Ectodermal cell (in vitro differentiated cells): Measurements from ENCODE around the gene COX4I2. TPM values are rescaled to one million over a fixed set of nuclear protein-coding genes. Genes with fewer than 3 reads are reported as not detected.
"Not testable (repeated sequence)": the region's sequence is repeated elsewhere in the genome, so short reads cannot be mapped to it uniquely, and the experiment has no call there.

ENCODE experiments used
- H3K27ac ChIP-seq: 2 replicates; pipeline ENCODE4 v1.7.0; 2013; ENCODE audit warnings: mild to moderate bottlenecking, low read depth, low read length; ENCODE audit not compliant: insufficient read depth, poor library complexity, severe bottlenecking
- H3K27me3 ChIP-seq: 2 replicates; pipeline ENCODE4 v1.7.0; 2013; ENCODE audit warnings: mild to moderate bottlenecking, low read length; ENCODE audit not compliant: insufficient read depth, control insufficient read depth, poor library complexity, severe bottlenecking
- H3K36me3 ChIP-seq: one replicate; pipeline ENCODE4 v1.7.0; 2013; ENCODE audit warnings: low read length; ENCODE audit not compliant: control insufficient read depth, insufficient read depth
- H3K4me1 ChIP-seq: one replicate; pipeline ENCODE4 v1.7.0; 2013; ENCODE audit warnings: low read length; ENCODE audit not compliant: control insufficient read depth, insufficient read depth
- H3K4me3 ChIP-seq: 2 replicates; pipeline ENCODE4 v1.7.0; 2013; ENCODE audit warnings: low read depth, low read length, control low read depth; ENCODE audit not compliant: insufficient read depth
- H3K9me3 ChIP-seq: 2 replicates; pipeline ENCODE4 v1.7.0; 2013; ENCODE audit warnings: mild to moderate bottlenecking, low read length, moderate library complexity; ENCODE audit not compliant: control insufficient read depth
- WGBS, 2 experiments: methylation state at CpG; one replicate each; pipeline ENCODE4 v1.1.7; 2013; ENCODE audit warnings: missing lambda C conversion rate in 2 of 2; 5-methylcytosine and 5-hydroxymethylcytosine counted together
- polyA plus RNA-seq, 4 experiments: library from polyadenylated mRNA; stranded (reverse); fragments of 50-300 nt; gene quantifications; one replicate each; pipeline ENCODE4 v1.2.3, GENCODE V29; 2013

COX4I2 gene
- not detected for polyA plus RNA-seq (2013, experiment 1 of 4)
- polyA plus RNA-seq (2013, experiment 2 of 4), result not detected
- polyA plus RNA-seq (2013, experiment 3 of 4), result not detected
- polyA plus RNA-seq (2013, experiment 4 of 4), result not detected

GRCh38 chr20:31637660-31638059 is at the start of gene COX4I2:
Gene COX4I2 (plus strand): TSS chr20:31637912. CDS start chr20:31639018, 1,106 bp downstream.
- Histone ChIP-seq H3K36me3 (no peaks in the 10 kb centered on the region), H3K9me3 (no peaks in the 10 kb centered on the region), H3K4me1 (peaks cover 5% of the 10 kb centered on the region), H3K4me3 (no peak within 1 kb of the TSS), H3K27me3 (no peaks in the 10 kb centered on the region), H3K27ac (no peak within 1 kb of the TSS)
- WGBS, 2 experiments, result 92% methylated on average over 34 of the region's 34 CpGs

GRCh38 chr20:31590717-31591225 is 46.9 kb upstream of the COX4I2 start:
- WGBS, 2 experiments, result 42 to 46% methylated on average over 7 of the region's 7 CpGs
- no peaks in the 10 kb centered on the region for H3K9me3 ChIP-seq
- no peak overlapping the region for H3K27ac ChIP-seq
- H3K36me3 ChIP-seq, result no peaks in the 10 kb centered on the region
- H3K27me3 ChIP-seq, result peaks cover 26% of the 10 kb centered on the region
- no peak overlapping the region for H3K4me3 ChIP-seq
- H3K4me1 ChIP-seq, result peaks cover 15% of the 10 kb centered on the region

- 93 to 94% methylated on average over 11 of the region's 11 CpGs for WGBS, 2 experiments
- H3K27ac ChIP-seq, result no peak overlapping the region
Measured at GRCh38 chr20:31593221-31594001, 44.3 kb upstream of the COX4I2 start.

DNA sequence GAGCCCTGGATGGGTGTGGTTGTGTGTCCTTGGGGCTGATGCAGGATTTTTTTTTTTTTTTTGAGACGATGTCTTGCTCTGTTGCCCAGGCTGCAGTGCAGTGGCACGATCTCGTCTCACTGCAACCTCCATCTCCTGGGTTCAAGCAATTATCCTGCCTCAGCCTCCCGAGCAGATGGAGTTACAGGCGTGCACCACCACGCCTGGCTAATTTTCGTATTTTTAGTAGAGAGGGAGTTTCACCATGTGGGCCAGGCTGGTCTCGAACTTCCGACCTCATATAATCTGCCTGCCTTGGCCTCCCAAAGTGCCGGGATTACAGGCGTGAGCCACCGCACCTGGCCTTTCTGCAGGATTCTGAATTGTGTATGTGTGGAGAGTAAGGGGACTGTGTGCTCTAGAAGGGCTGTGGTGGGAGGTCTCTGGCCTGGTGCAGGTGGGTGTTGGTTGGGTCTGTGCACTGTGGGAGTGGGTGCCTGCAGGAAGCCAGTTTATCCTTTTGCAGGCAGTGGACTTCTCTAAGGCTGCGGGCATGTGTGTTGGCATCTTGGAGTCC is 43.6 kb upstream of the COX4I2 start:
- peaks cover 13% of the 10 kb centered on the region for H3K4me1 ChIP-seq
- no peaks in the 10 kb centered on the region for H3K36me3 ChIP-seq
- H3K4me3 ChIP-seq, result no peak overlapping the region
- H3K27me3 ChIP-seq, result no peaks in the 10 kb centered on the region
- H3K9me3 ChIP-seq, result no peaks in the 10 kb centered on the region
- 92 to 94% methylated on average over 13 of the region's 13 CpGs for WGBS, 2 experiments
- H3K27ac ChIP-seq, result no peak overlapping the region

More at GRCh38 chr20:31593221-31594001, 44.3 kb upstream of the COX4I2 start:
- H3K4me3 ChIP-seq, result no peak overlapping the region
- peaks cover 13% of the 10 kb centered on the region for H3K4me1 ChIP-seq
- H3K27me3 ChIP-seq, result peaks cover 3% of the 10 kb centered on the region
- no peaks in the 10 kb centered on the region for H3K36me3 ChIP-seq
- H3K9me3 ChIP-seq, result no peaks in the 10 kb centered on the region

GRCh38 chr20:31594558-31595379 is 42.9 kb upstream of the COX4I2 start:
- no peak overlapping the region for H3K27ac ChIP-seq
- no peaks in the 10 kb centered on the region for H3K27me3 ChIP-seq

GRCh38 chr20:31595380-31595653 is 42.4 kb upstream of the COX4I2 start:
- Histone ChIP-seq H3K36me3 (no peaks in the 10 kb centered on the region), H3K27me3 (no peaks in the 10 kb centered on the region), H3K4me1 (peaks cover 13% of the 10 kb centered on the region), H3K27ac (peak overlapping the region; percentile 67), H3K9me3 (no peaks in the 10 kb centered on the region), H3K4me3 (no peak overlapping the region)
- 53 to 61% methylated on average over 3 of the region's 3 CpGs for WGBS, 2 experiments

More at GRCh38 chr20:31594558-31595379, 42.9 kb upstream of the COX4I2 start:
- Histone ChIP-seq H3K36me3 (no peaks in the 10 kb centered on the region), H3K9me3 (no peaks in the 10 kb centered on the region), H3K4me3 (no peak overlapping the region), H3K4me1 (peaks cover 13% of the 10 kb centered on the region)
- 67 to 71% methylated on average over 11 of the region's 11 CpGs for WGBS, 2 experiments

DNA sequence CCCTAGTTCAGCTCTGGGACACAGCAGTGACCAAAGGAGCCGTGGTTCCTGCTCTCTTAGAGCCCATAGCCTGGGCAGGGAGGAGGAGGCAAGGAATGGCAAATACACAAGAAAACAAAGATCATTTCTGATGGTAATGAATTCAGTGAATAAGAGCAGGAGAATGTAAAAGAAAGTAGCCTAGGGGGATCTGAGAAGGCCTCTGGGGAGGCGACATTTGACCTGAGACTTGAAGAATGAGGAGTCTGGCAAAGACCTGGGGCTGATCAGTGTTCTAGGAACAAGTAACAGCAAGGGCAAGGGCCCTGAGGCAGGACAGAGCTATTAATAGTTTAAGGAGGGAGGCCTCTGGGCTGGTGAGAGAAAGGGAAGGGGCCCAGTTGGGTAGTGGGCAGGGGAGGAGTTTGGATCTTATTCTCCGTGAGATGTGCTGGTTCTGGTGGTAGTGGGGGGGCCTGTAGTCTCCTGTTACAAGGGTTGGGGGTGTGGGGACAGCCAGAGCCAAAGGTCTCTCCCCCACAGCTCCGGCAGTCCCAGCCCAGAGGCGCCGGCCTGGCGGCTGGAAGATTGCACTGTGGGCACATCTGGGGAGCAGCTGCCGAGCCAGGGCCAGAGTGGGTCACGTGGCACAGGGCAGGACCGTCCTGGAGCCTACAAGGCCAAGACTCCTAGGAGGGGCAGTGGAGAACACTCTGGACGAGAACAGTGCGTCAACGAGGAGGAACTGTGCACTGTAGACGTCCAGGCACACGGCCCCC is 41.9 kb upstream of the COX4I2 start:
- Histone ChIP-seq H3K9me3 (no peaks in the 10 kb centered on the region), H3K4me1 (peaks cover 13% of the 10 kb centered on the region), H3K27me3 (no peaks in the 10 kb centered on the region), H3K27ac (peak overlapping the region; percentile 67), H3K36me3 (no peaks in the 10 kb centered on the region), H3K4me3 (no peak overlapping the region)
- 46 to 47% methylated on average over 15 of the region's 15 CpGs for WGBS, 2 experiments

GRCh38 chr20:31596412-31596715 is 41.3 kb upstream of the COX4I2 start:
- H3K27me3 ChIP-seq, H3K4me3 ChIP-seq, H3K9me3 ChIP-seq, H3K36me3 ChIP-seq: not testable (repeated sequence)
- peaks cover 13% of the 10 kb centered on the region for H3K4me1 ChIP-seq
- WGBS, 2 experiments, result 82 to 86% methylated on average over 4 of the region's 4 CpGs
- H3K27ac ChIP-seq, result peak overlapping the region; percentile 67

DNA sequence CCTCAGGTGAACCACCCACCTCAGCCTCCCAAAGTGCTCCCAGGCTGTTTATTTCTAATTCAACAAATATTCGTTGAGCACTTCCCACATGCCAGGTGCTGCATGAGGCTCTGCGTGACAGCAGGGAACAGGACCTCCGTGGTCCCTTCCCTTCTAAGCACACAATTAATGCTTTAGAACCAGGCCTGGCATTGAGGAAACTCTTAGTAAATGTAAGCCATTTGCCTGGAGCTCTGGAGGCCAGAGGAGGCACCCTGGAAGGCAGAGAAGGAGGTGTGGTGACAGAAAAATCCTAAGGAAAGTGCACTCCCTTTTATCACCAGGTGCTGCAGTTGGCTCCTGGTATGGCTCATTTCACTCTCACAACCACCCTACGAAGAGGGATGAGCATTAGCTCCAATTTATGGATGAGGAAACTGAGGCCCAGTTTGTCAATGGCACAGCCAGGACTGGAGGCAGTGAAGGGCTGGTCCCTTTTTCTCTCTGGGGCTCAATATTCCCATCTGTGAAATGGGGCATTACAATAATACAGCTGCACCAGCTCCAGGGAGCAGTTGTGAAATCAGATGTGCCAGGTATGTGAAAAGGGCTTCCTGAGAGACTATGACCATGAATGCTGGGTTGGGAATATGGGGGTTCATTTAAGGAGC is 40.8 kb upstream of the COX4I2 start:
- Histone ChIP-seq H3K9me3 (no peaks in the 10 kb centered on the region), H3K4me1 (peaks cover 13% of the 10 kb centered on the region), H3K27ac (no peak overlapping the region), H3K36me3 (no peaks in the 10 kb centered on the region), H3K27me3 (no peaks in the 10 kb centered on the region), H3K4me3 (no peak overlapping the region)
- WGBS, 2 experiments, result 53 to 59% methylated on average over 4 of the region's 4 CpGs
